Cardiac muscle cell (in vitro differentiated cells and primary cell): ENCODE data around the gene DHX9. TPM values are rescaled to one million over a fixed set of nuclear protein-coding genes. Genes with fewer than 3 reads are reported as not detected.
A peak's percentile ranks its signal among the peaks of the same experiment; 100 is the strongest.

Experiments used
- DNase-seq, 2 donors: peaks; one replicate each; pipeline versions ENCODE4 v3.0.0 to v3.0.0-alpha.2; 2010 to 2017; ENCODE audit warnings: low read depth in 1 of 2, low spot score in 1 of 2
- H3K27ac ChIP-seq: fragments of 200-600 bp; sonication (generic); 2 replicates; pipeline ENCODE4 v1.5.1; 2016
- H3K27me3 ChIP-seq: fragments of 200-600 bp; sonication (generic); 2 replicates; pipeline ENCODE4 v1.6.0; 2016; ENCODE audit warnings: control low read depth
- H3K36me3 ChIP-seq: fragments of 200-600 bp; sonication (generic); 2 replicates; pipeline ENCODE4 v1.5.1; 2016; ENCODE audit warnings: control low read depth
- H3K4me1 ChIP-seq: fragments of 200-600 bp; sonication (generic); 2 replicates; pipeline ENCODE4 v1.8.1; 2017; ENCODE audit warnings: low read depth, mild to moderate bottlenecking, mixed run types
- H3K4me3 ChIP-seq: fragments of 200-600 bp; sonication (generic); 2 replicates; pipeline ENCODE4 v1.5.1; 2016; ENCODE audit warnings: mild to moderate bottlenecking
- H3K9me3 ChIP-seq: fragments of 200-600 bp; sonication (generic); 2 replicates; pipeline ENCODE4 v1.5.1; 2017; ENCODE audit warnings: low read depth, mild to moderate bottlenecking, control low read depth
- CTCF ChIP-seq: IDR thresholded peaks from 2 replicates; pipeline ENCODE4 v1.5.1; 2012; ENCODE audit warnings: low read depth, mild to moderate bottlenecking, low read length
- polyA plus RNA-seq: library from polyadenylated mRNA; unstranded; fragments of >200 nt; fragmentation: Nextera tagmentation; extraction: Ambion mirVana; gene quantifications from 2 replicates; pipeline ENCODE4 v1.2.1, GENCODE V29; 2016
- total RNA-seq: library from RNA; depleted of rRNA; stranded (reverse); fragments of >200 nt; gene quantifications from 2 replicates; pipeline ENCODE4 v1.2.3, GENCODE V29; 2016

DHX9 gene
- total and polyA plus RNA-seq, 2 experiments from 2014 or later: 123 to 168 TPM

GRCh38 chr1:182863940-182864339 is 24.8 kb downstream of the DHX9 start:
- TF ChIP-seq CTCF: no peak
- Histone ChIP-seq H3K36me3 (peaks cover 97% of the 10 kb centered on the region), H3K4me3 (no peak overlapping the region), H3K27ac (no peak overlapping the region), H3K4me1 (no peaks in the 10 kb centered on the region), H3K27me3 (no peaks in the 10 kb centered on the region), H3K9me3 (no peaks in the 10 kb centered on the region)
- DNase-seq: no peak

- Histone ChIP-seq H3K27me3 (no peaks in the 10 kb centered on the region), H3K4me1 (no peaks in the 10 kb centered on the region), H3K9me3 (no peaks in the 10 kb centered on the region), H3K27ac (no peak overlapping the region), H3K36me3 (peaks cover 95% of the 10 kb centered on the region), H3K4me3 (no peak overlapping the region)
- TF ChIP-seq CTCF: no peak
- DNase-seq: no peak
These were observed 28.7 kb downstream of the DHX9 start for GRCh38 chr1:182867861-182868260.

GRCh38 chr1:182869241-182869666 is 30.1 kb downstream of the DHX9 start:
- no peak for TF ChIP-seq CTCF
- Histone ChIP-seq H3K27ac (peak overlapping the region; percentile 37), H3K36me3 (peaks cover 95% of the 10 kb centered on the region)

GRCh38 chr1:182872881-182873280 is 33.7 kb downstream of the DHX9 start:
- Histone ChIP-seq H3K4me1 (no peaks in the 10 kb centered on the region), H3K27me3 (no peaks in the 10 kb centered on the region), H3K36me3 (peaks cover 96% of the 10 kb centered on the region), H3K27ac (no peak overlapping the region), H3K9me3 (no peaks in the 10 kb centered on the region), H3K4me3 (no peak overlapping the region)
- TF ChIP-seq CTCF: no peak
- no peak for DNase-seq

More at GRCh38 chr1:182869241-182869666, 30.1 kb downstream of the DHX9 start:
- Histone ChIP-seq H3K4me1 (no peaks in the 10 kb centered on the region), H3K27me3 (no peaks in the 10 kb centered on the region), H3K4me3 (no peak overlapping the region), H3K9me3 (no peaks in the 10 kb centered on the region)
- DNase-seq: no peak

- H3K4me3 ChIP-seq: no peak overlapping the region
- no peak for TF ChIP-seq CTCF
- H3K27ac ChIP-seq: no peak overlapping the region
- no peaks in the 10 kb centered on the region for H3K9me3 ChIP-seq
- peaks cover 97% of the 10 kb centered on the region for H3K36me3 ChIP-seq
- no peaks in the 10 kb centered on the region for H3K4me1 ChIP-seq
- H3K27me3 ChIP-seq: no peaks in the 10 kb centered on the region
- no peak for DNase-seq
These were observed 36.7 kb downstream of the DHX9 start for GRCh38 chr1:182875889-182876288.

- no peak for TF ChIP-seq CTCF
- Histone ChIP-seq H3K27ac (no peak overlapping the region), H3K9me3 (no peaks in the 10 kb centered on the region), H3K4me3 (no peak overlapping the region), H3K4me1 (no peaks in the 10 kb centered on the region), H3K27me3 (no peaks in the 10 kb centered on the region), H3K36me3 (peaks cover 98% of the 10 kb centered on the region)
- no peak for DNase-seq
These were observed 38.2 kb downstream of the DHX9 start for GRCh38 chr1:182877331-182877730.
